HG03066 (cell line): Measurements from ENCODE around the gene MAN1A1.

Experiments used
- ATAC-seq: cut with Tn5 transposase; IDR thresholded peaks from one replicate; pipeline ENCODE4 v1.9.1; 2021; ENCODE audit warnings: low read depth; ENCODE audit not compliant: unreplicated experiment

MAN1A1 gene

DNA sequence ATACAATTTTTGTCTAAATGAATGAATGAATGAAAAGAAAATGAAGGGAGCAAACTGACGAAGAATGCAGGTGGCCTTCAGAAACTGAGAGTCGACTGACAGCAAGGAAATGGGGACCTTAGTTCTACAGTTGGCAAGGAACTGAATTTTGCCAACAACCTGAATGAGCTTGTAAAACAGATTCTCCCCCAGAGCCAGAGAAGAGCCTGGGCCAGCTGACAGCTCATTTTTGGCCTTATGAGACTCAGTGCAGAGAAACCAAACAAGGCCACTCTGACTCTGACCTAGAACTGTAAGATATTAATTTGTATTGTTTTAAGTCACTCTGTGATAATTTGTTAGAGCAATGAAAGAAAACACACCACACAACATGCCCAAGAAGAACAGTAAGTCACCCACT, 21.8 kb downstream of the MAN1A1 start:
- ATAC-seq, result no peak

- ATAC-seq, result no peak
Measured at GRCh38 chr6:119326291-119327005, 23.1 kb downstream of the MAN1A1 start.

DNA sequence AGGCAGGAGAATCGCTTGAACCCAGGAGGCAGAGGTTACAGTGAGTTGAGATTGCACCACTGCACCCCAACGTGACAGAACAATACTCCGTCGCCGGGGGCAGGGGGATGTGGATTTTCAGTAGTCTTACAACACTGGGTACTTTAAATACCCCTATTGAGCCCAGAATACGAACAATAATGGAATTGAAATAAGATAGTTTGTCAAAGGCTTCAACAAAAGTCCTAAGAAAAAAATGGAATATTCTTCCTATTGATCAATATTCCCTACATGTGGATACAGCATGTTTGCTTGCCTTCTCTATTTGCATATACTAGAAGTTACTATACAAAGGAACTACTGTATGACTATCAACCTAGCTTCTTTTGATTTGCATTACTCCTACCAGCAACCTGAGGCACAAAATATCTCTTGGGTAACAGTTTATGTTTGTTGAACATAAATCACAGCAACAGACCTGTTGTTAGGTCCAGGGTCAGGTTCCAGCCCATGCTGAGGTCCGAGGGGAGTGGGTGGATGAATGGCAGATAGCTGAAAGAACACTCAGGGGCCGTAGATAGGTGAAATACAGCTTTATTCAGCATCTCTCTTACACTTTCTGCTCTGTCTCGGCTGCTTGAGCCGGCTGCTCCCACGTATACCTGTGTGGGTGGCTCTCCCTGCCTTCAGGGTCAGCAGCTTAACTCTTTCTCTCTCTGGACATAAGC, 23.8 kb downstream of the MAN1A1 start:
- ATAC-seq, result no peak

DNA sequence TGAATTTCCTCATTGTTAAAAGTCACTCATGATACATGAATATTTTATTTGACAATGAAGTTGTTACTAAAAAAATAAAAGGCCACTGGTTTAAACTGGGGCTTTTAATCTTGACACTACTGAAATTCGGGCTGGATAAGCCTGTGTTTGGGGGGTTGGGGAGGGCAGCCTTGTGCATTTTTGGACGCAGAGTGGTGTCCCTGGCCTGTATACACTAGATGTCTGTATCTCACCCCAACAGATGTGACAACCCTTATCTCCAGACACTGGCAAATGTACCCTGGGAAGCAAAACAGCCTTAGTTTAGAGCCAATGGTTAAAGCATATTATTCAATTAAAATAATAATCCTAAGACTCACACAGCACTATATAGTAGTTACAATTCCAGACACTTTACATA, 24.8 kb downstream of the MAN1A1 start:
- ATAC-seq, result no peak

DNA sequence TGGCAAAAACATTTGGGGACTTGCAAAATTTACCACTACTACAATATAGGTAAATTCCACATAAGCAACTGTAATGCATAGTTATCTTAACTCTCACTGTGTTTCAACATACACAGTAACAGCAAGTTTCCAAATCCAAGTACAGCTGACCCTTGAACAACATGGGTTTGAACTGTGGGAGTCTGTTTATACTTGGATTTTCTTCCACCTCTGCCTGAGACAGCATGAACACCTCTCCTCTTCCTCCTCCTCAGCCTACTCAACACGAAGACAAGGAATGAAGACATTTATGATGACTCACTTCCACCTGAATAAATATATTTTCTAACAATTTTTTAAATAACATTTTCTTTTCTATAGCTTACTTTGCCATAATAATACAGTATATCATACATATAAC, 25.6 kb downstream of the MAN1A1 start:
- ATAC-seq, result no peak

DNA sequence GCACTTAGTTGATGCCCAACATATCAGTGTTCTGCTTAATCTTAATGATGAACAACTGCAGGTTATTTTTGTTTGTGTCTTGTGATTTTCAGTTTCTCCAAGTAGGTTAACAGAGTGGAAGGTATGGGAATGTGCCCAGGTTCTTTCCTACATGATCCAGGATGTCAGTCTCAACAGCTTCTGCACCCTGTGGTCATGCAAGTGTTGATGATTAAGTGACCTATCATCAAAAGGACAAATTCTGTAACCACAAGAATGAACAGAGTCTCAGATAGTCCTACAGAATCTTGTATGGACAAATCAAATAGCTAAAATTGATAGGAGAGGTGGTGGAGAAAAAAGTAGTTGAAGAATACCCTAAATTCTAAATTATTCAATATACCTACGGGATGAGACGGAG, 26.1 kb downstream of the MAN1A1 start:
- no peak for ATAC-seq

- ATAC-seq, result no peak
Measured at GRCh38 chr6:119322715-119323350, 26.7 kb downstream of the MAN1A1 start.

DNA sequence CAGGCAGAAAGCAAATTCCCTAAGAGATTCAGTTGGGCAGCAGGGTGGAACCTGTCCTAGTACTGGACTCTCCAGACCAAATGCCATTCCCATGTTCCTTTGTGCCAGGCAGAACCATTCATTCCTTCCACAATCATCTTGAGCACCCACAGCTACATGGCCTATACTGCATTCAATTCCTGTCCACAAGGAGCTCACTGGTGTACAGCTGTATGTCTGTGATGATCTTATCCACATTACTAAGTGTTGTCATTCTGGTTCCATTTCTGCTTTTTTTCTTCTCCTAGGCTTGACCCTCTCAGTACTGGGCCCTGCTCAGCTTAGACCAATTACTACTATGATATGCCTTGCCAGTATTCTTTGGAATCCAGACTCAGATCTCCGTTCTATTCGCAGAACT, 27.5 kb downstream of the MAN1A1 start:
- no peak for ATAC-seq

- no peak for ATAC-seq
Measured at GRCh38 chr6:119319694-119320093, 29.9 kb downstream of the MAN1A1 start.

DNA sequence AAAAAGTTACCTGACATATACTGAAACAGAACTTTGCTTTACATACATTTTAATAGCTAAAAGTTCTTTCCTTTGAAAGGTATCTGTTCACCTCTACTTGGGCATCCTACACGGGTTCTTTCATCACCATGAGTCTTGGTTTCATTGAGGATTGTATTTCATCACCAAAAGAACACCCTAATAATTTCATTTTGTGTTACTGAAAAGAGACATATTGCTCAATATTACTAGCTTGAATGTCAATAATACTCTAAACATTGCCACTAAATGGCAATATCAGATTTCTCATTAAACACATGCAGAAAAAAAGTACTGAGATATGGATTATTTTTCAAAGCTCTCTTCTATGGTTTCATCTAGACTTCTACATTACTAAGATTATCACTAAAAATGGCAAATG, 30.8 kb downstream of the MAN1A1 start:
- no peak for ATAC-seq

DNA sequence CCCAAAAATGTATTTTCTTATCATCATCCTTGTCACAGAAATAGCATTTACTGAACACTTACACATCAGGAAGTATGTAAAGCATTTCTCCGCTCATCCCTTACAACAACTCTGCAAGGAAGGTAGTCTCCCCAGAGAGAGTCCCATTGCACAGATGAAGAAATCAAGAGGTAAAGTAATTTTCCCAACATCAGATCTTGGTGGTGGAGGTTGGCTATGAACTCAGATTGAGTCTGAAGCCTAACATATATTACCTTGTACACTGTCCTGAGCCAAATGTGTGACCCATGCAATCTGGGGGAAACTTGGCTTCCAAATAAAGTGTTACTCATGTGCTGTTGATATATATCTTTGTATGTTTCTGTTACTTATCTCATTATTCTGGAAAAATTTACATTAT, 31.4 kb downstream of the MAN1A1 start:
- no peak for ATAC-seq

DNA sequence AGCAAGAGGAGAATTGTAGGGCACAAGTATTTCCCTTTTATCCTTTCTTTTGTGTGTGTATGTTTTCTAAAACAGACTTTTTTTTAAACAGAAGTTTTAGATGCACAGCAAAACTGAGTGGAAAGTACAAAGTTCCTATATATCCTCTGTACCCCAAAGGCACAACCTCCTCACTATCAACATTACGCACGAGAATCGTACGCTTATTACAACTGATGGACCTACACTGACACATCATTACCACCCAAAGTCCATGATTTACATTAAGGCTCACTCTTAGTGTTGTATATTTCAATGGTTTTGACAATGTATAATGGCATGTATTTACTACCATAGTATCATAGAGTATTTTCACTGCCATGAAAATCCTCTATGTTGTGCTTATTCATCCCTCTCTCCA, 32.6 kb downstream of the MAN1A1 start:
- ATAC-seq, result no peak

DNA sequence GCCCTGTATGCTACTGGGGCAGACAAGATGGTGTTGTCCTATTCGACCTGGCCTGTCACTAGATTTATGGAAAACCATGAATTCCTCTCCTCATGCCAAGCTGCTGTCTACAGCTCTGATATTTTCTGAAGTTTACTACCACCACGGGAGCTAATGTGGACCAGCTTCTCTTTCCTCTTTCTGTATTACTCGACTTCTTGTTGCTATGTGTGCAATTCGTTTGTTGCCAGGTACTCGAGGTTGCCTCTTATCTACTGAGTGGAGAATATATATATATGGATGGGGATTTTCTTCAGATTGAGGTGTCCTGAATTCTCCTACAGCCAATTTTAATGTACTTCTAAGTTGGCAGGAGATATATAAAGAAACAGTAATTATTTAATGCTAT, 34.7 kb downstream of the MAN1A1 start:
- peak; percentile 43 for ATAC-seq

- peak; percentile 48 for ATAC-seq
Measured at GRCh38 chr6:119313937-119314884, 35.4 kb downstream of the MAN1A1 start.

DNA sequence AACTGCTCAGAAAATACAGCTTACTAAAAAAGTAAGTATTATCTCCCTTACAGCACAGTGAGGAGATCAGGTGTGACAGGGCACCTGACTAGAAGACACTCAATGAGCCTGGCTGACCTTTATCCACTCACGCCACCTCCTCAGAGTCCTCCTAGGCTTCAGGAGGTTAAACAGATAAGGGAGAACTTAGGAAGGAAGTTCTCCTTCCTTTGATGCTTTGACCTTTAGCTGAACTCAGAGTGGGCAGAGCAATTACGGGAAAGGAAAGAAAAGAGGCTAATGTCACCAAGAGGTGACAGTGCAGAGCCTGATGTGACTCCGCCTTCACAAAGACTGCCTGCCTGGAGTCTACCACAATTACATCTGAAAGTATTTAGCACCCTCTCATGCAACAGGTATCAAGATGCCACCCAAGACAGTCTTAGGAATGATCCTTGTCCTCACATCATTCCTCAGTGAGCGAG, 36.7 kb downstream of the MAN1A1 start:
- ATAC-seq, result peak; percentile 33

DNA sequence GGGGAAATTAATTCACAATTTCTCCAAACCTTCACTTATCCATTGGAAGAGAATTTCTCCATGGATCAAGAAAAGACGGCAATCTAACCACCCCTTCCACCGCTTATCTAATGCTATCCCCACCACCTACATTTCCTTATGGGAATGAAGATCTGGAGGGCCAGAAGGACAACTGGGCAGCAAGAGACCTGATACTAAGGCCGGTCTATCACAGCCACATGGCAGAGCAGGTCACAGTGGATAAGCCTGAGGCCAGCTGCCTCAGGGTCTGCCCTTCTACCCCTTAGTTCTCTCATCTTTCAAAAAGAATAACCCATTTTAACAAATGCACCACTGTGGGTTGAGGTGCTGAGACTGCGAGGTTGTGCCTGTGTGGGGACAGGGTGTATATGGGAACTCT, 37.1 kb downstream of the MAN1A1 start:
- ATAC-seq, result no peak

GRCh38 chr6:119311514-119312142, 37.9 kb downstream of the MAN1A1 start:
- ATAC-seq, result no peak

GRCh38 chr6:119310486-119311036, 39.0 kb downstream of the MAN1A1 start:
- ATAC-seq, result no peak

DNA sequence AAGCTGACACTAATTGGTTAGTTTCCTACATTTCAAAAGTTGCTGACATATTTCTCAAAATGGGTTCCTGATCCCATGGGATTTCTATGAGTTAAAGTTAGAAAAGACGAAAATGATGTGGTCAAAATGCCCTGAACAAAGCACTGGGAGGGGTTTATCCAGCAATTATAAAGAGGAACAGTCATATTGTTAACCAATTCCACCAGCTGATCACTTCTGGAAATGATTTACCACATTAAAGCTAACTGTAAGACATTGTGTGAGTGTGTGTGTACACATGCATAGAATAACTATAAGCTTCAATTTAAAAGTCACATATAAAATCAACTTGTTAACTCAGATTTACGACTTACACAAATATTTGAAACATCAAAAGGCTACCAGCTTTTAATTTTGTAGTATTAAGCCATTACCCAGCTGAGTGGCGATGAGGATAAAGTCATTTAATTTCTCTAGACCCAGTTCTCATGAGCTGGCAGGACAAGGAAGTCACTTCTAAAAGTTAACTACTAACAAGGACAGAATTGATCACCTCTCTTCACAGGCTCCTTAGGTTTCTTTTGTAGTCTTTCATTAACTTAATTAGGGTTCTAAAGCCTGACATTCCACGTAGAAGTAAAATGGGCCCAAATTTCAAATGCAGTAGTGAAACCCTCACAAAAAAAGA, 40.4 kb downstream of the MAN1A1 start:
- ATAC-seq, result no peak
